ENCODE results near the gene TLE5. TPM values are rescaled to one million over a fixed set of nuclear protein-coding genes. Genes with fewer than 3 reads are reported as not detected.
A peak's percentile ranks its signal among the peaks of the same experiment; 100 is the strongest.

The TLE5 gene
- total and polyA plus RNA-seq, 2 of the 4 experiments (the other 2 are of a cell fraction) = 119 to 407 TPM

DNA sequence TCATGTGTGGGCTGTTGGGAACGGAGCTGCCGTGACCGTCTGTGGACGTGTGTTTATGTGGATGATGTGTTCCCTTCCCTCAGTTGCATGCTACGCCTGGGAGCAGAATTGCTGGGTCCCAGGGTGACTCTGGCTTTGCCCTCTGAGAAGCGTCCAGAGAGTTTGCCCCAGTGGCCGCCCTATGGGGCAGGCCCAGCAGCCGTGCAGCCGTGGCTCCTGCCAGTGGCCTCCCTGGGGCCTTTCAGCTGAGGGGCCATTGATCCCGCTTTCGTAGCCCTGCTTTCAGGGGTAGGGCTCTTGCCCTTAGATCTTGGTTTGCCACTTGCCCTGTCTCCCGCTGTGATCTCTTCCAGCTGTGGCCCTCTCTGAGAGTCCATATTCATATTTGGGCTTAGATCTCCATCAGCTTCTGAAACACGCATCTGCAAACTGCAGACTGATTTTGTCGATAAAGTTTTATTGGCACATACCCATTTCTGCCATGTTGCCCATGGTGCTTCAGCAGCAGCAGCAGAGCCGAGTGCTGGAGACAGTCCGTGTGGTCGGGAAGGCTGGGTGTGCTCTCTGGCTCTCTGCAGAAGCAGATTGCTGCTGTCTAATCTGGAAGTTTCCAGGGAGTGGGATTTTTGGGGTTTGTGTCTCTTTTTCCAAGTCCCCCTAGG lies 49.4 kb upstream of the TLE5 start:
- Histone ChIP-seq H3K9ac (ENCODE audit: low read depth, low read length) (no peak overlapping the region), H3K27ac (ENCODE audit: insufficient read depth, low read length) (no peak overlapping the region), H2BK5ac (ENCODE audit: low read depth, low read length, poor library complexity, severe bottlenecking) (no peak overlapping the region), H2AFZ (replicated peaks; ENCODE audit: low read length, poor library complexity) (no peak overlapping the region), H3K9me3 (ENCODE audit: control insufficient read depth, insufficient read depth, low read length) (no peaks in the 10 kb centered on the region), H4K5ac (ENCODE audit: low read depth, low read length) (no peak overlapping the region), H2AK5ac (ENCODE audit: low read depth, low read length) (no peak overlapping the region), H3K27me3 (ENCODE audit: control insufficient read depth, insufficient read depth, low read length) (no peaks in the 10 kb centered on the region), H3K4me3 (ENCODE audit: insufficient read depth, low read depth, low read length) (no peak overlapping the region), H4K20me1 (ENCODE audit: insufficient read depth, low read length) (peaks cover 63% of the 10 kb centered on the region), H3K4me2 (ENCODE audit: low read depth, low read length) (no peak overlapping the region), H3K56ac (ENCODE audit: extremely low read depth, insufficient read depth, low read length) (no peak overlapping the region), H3K36me3 (ENCODE audit: control insufficient read depth, insufficient read depth, low read length) (peaks cover 15% of the 10 kb centered on the region), H3K23ac (ENCODE audit: low read depth, low read length) (no peak overlapping the region), H4K91ac (ENCODE audit: insufficient read depth, low read depth, low read length) (no peak overlapping the region), H2AK9ac (replicated peaks; ENCODE audit: low read depth, low read length, poor library complexity) (peak overlapping the region; percentile 19), H3K9me1 (ENCODE audit: insufficient read depth, low read length) (peaks cover 9% of the 10 kb centered on the region), H3K79me1 (ENCODE audit: low read depth in 1 of 2, low read length in 2 of 2) (peaks cover 7 to 88% of the 10 kb centered on the region in 2 experiments), H3K4me1 (ENCODE audit: control insufficient read depth, insufficient read depth, low read length) (peaks cover 9% of the 10 kb centered on the region), H2BK120ac (ENCODE audit: low read depth, low read length) (no peak overlapping the region), H3K18ac (ENCODE audit: low read depth, low read length) (no peak overlapping the region), H4K8ac (ENCODE audit: low read depth in 2 of 2, low read length in 2 of 2) (no peak overlapping the region), H3K14ac (replicated peaks; ENCODE audit: low read depth, low read length) (no peak overlapping the region), H3K4ac (ENCODE audit: low read depth, low read length) (no peak overlapping the region), H2BK15ac (ENCODE audit: low read depth, low read length) (no peak overlapping the region), H2BK20ac (ENCODE audit: low read depth, low read length) (no peak overlapping the region)
- WGBS, 2 experiments (ENCODE audit: extremely low coverage in 2 of 2, insufficient read length in 1 of 2) = 97% methylated on average over 9 of the region's 17 CpGs; no CpG with 5 or more reads in 1 of the 2 experiments
- in situ Hi-C loops (cut with MboI; ENCODE audit: low sequenced_read_pairs) = no loop called here
- ChIA-PET CTCF (no interaction called here), POLR2A (ENCODE audit: unreplicated experiment) (no interaction called here)
- no peak for TF ChIP-seq MXI1 (IDR thresholded peaks at IDR 0.05; ENCODE audit: borderline replicate concordance, low read depth, low read length)
- no peak for TF ChIP-seq POLR2A (IDR thresholded peaks at IDR 0.05; ENCODE audit: low read depth, low read length)
- TF ChIP-seq SMC3 (IDR thresholded peaks at IDR 0.05; ENCODE audit: low read depth, low read length) = no peak
- no peak for TF ChIP-seq FOS (IDR thresholded peaks at IDR 0.05; ENCODE audit: low read depth, low read length)
- no peak for TF ChIP-seq CEBPB (IDR thresholded peaks at IDR 0.05; ENCODE audit: low read depth, low read length)
- no peak for TF ChIP-seq MAZ (IDR thresholded peaks at IDR 0.05; ENCODE audit: borderline replicate concordance, low read depth, low read length)
- TF ChIP-seq, protein P1, sequence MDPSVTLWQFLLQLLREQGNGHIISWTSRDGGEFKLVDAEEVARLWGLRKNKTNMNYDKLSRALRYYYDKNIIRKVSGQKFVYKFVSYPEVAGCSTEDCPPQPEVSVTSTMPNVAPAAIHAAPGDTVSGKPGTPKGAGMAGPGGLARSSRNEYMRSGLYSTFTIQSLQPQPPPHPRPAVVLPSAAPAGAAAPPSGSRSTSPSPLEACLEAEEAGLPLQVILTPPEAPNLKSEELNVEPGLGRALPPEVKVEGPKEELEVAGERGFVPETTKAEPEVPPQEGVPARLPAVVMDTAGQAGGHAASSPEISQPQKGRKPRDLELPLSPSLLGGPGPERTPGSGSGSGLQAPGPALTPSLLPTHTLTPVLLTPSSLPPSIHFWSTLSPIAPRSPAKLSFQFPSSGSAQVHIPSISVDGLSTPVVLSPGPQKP (IDR thresholded peaks at IDR 0.05; ENCODE audit: borderline replicate concordance, low read depth, low read length) = no peak
- no peak for TF ChIP-seq BHLHE40 (IDR thresholded peaks at IDR 0.05; ENCODE audit: low read depth, low read length)
- TF ChIP-seq, protein P2, sequence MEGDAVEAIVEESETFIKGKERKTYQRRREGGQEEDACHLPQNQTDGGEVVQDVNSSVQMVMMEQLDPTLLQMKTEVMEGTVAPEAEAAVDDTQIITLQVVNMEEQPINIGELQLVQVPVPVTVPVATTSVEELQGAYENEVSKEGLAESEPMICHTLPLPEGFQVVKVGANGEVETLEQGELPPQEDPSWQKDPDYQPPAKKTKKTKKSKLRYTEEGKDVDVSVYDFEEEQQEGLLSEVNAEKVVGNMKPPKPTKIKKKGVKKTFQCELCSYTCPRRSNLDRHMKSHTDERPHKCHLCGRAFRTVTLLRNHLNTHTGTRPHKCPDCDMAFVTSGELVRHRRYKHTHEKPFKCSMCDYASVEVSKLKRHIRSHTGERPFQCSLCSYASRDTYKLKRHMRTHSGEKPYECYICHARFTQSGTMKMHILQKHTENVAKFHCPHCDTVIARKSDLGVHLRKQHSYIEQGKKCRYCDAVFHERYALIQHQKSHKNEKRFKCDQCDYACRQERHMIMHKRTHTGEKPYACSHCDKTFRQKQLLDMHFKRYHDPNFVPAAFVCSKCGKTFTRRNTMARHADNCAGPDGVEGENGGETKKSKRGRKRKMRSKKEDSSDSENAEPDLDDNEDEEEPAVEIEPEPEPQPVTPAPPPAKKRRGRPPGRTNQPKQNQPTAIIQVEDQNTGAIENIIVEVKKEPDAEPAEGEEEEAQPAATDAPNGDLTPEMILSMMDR (conservative IDR thresholded peaks at IDR 0.05; ENCODE audit: low read depth, low read length) = no peak
- no peak for TF ChIP-seq RFX5 (IDR thresholded peaks at IDR 0.05; ENCODE audit: low read depth, low read length)
- TF ChIP-seq CHD1 (IDR thresholded peaks at IDR 0.05; ENCODE audit: low read depth, low read length) = no peak
- TF ChIP-seq, protein P3, sequence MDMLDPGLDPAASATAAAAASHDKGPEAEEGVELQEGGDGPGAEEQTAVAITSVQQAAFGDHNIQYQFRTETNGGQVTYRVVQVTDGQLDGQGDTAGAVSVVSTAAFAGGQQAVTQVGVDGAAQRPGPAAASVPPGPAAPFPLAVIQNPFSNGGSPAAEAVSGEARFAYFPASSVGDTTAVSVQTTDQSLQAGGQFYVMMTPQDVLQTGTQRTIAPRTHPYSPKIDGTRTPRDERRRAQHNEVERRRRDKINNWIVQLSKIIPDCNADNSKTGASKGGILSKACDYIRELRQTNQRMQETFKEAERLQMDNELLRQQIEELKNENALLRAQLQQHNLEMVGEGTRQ (IDR thresholded peaks at IDR 0.05; ENCODE audit: low read depth, low read length) = no peak
- no peak for TF ChIP-seq RAD21 (IDR thresholded peaks at IDR 0.05; ENCODE audit: low read length)
- TF ChIP-seq MAFK (IDR thresholded peaks at IDR 0.05; ENCODE audit: low read depth, low read length) = no peak
- no peak for TF ChIP-seq NFE2L2 (IDR thresholded peaks at IDR 0.05; ENCODE audit: low read depth, low read length)
- no peak for TF ChIP-seq RCOR1 (IDR thresholded peaks at IDR 0.05; ENCODE audit: insufficient replicate concordance, low read length)
- BruUV-seq (replicated peaks) = no TSS peak
- intact Hi-C loops (cut with micrococcal nuclease) = no loop called here
- ATAC-seq (ENCODE audit: low read depth) = no peak
- no peak for DNase-seq
- dilution Hi-C loops (cut with HindIII; ENCODE audit: low sequenced_read_pairs, unreplicated experiment) = no loop called here

Measured in IMR-90 (cell line).